ENCODE measurements around the gene FGGY. TPM values are rescaled to one million over a fixed set of nuclear protein-coding genes. Genes with fewer than 3 reads are reported as not detected.
"Not testable (repeated sequence)": the region's sequence is repeated elsewhere in the genome, so short reads cannot be mapped to it uniquely, and the experiment has no call there.

The FGGY gene
- total RNA-seq, 1 donor from 2014 or later = 38.8 TPM

DNA sequence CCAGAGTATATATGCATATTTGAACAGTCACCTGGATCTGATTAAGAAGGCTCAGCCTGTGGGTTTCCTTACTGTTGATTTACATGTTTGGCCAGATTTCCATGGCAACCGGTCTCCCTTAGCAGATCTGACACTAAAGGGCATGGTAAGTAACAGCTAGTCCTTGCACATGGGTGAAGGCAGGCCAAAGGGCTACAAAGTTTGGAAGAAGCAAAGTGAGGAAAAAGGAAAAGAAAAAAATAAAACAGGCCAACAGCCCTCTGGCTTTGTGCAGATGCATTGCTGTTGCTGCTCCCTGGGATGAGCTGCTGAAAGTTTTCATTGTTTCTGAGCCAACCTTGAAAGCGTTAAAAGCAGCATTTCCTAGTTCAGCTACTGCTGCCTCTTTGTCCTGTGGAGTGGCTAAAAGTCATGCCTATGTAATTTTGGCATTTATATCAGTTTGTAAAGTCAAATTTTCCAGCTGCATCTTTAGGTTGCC is 341.4 kb downstream of the FGGY start:
- DNase-seq (ENCODE audit: low spot score) = no peak

DNA sequence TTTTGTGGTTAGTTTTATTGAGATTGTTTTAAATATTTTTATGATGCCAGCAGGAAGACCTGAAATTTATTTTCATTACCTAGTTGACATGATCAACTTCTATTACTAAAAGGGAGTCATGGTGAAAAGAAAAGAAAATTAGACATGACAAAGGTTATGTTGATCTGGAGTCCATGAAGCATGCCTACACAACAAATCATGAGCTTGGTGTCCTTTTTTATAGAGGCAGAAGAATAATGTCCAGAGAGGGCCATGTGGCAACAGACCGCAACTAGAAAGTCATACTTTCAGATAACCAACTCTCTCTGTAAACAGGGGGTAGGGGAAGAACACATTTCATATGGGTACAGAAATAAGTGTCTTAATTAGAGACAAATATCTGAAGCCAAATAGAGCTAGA is 342.4 kb downstream of the FGGY start:
- no peak for DNase-seq (ENCODE audit: low spot score)

GRCh38 chr1:59640851-59641250 is 344.0 kb downstream of the FGGY start:
- no peak for DNase-seq (ENCODE audit: low spot score)

DNA sequence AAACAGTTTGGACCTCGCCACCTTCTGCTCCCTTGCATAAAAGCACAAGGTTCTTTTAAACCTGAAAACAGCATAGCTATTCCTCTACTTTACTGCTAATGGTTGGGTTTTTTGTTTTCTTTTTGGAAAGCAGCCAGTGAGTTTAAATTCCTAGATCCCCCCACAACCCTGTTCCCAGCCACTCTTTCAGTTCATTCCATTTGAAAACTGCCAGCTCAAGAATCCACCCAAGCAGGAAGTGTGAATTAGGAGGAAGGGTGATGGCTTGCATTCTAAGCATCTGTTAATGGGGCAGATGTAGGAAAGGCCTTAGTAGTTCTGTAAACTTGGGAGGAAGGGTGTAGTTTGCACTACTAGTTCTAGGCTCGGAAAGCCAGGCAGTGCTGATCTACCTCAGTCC is 344.9 kb downstream of the FGGY start:
- no peak for DNase-seq (ENCODE audit: low spot score)

- DNase-seq (ENCODE audit: low spot score) = no peak
Measured at GRCh38 chr1:59643526-59643925, 346.6 kb downstream of the FGGY start.

DNA sequence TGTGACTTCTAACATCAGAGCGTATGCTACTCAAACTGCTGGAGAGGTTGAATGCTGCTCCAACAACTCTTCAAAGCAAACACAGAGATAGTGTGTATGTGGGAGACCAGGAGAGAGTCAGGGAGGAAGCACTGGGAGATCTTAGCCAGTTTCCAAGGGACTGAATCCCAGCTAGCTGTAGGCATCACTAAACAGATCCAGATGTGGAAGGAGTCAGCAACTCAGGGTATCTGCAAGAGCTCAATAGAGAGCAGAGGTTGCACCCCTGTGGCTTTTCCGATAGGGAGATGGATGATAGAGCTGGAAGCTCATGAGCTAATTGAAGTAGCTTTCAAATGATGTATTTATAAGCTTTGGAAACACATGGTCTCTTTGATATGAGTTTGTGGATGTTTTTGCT is 349.0 kb downstream of the FGGY start:
- no peak for DNase-seq (ENCODE audit: low spot score)

DNA sequence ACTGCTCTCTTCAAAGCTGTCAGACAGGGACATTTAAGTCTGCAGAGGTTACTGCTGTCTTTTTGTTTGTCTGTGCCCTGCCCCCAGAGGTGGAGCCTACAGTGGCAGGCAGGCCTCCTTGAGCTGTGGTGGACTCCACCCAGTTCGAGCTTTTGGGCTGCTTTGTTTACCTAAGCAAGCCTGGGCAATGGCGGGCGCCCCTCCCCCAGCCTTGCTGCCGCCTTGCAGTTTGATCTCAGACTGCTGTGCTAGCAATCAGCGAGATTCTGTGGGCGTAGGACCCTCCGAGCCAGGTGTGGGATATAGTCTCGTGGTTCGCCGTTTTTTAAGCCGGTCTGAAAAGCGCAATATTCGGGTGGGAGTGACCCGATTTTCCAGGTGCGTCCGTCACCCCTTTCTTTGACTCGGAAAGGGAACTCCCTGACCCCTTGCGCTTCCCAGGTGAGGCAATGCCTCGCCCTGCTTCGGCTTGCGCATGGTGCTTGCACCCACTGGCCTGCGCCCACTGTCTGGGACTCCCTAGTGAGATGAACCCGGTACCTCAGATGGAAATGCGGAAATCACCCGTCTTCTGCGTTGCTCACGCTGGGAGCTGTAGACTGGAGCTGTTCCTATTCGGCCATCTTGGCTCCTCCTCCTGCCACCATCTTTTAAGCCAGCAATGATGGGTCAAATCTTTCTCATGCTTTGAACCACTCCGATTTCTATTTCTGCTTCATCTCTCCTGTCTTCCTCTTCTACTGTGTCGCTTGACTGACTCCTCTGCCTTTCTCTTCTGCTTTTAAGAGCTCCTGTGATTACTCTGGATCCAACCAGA is 356.5 kb downstream of the FGGY start:
- DNase-seq (ENCODE audit: low spot score) = not testable (repeated sequence)

GRCh38 chr1:59653968-59654367 is 357.1 kb downstream of the FGGY start:
- DNase-seq (ENCODE audit: low spot score) = no peak

GRCh38 chr1:59657873-59658465 is 361.1 kb downstream of the FGGY start:
- DNase-seq (ENCODE audit: low spot score) = no peak

DNA sequence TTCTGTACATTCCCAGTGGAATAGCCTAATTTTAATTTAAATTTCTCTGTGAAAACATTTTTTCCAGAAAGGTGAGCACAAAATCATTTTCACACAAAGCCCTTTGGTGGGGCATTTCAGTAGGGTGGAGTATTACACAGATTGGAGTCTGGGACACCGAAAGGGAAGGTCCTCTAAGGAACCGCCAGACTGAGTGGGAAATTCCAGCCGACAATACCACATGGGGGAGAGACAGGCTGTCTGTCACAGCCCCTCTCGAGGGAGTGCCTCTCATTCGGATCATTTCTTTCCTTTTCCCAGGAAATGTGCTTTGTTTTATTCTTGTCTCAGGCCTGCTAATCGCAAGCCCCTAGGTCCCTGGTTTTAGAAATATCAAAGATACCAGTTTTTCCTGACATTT is 367.3 kb downstream of the FGGY start:
- DNase-seq (ENCODE audit: low spot score) = no peak

DNA sequence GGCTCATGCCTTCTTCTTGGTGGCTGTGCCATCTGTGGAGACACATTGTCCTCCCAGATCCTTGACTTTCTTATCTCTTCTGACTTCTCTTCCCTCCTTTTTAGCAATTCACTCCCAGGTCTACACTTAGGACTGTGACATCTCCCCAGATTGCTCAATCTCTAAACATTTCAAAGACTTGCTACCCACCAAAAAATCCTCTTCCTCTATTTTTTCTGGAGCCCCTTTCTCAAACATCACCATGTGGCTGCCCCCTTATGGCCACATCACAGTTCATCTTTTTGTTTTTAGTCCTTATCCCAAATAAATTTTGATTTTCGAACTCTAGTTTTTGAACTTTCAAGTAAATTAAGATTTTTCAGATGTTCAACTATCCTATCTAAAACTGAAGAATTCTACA is 369.2 kb downstream of the FGGY start:
- no peak for DNase-seq (ENCODE audit: low spot score)

DNA sequence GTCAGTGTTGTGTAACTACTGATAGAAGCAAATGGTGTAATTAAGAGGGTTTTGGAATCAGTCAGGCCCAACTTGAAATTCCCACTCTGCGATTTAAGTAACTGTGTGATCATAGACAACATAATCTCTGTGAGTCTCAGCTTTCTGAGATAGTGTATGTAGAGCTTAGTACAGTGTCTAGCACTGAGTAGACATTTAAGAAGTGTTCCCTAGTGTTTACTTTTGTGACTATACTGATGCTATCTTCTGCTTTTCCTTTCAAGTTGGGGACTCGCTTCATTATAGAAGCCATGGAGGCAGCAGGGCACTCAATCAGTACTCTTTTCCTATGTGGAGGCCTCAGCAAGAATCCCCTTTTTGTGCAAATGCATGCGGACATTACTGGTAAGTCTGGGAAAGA is 370.1 kb downstream of the FGGY start:
- DNase-seq (ENCODE audit: low spot score) = no peak

DNA sequence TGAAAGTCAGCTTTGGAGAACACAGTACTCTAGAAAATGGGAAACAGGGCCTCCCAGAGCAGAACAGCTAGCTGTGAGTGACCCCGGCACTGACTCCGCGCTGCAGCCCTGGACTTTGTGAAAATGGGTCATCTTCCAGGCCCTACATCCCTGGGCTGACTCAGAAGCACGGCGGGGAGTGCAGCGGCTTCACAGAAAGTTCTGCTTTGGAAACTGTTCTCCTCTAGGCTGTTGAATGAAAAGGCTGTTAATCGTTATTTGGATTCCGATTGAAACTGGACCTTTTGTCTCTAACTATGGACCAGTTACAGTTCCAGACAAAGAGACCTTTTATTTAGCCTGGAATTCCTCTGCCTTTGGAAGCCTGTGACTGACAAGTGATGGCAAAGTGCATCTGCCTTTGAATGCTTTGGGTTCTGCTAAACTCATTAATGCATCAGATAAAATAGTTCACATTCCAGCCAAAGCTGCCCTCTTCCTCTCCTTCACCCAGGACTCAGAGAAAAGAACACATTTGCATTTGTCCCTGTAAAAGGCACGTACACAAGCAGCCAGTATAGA is 372.9 kb downstream of the FGGY start:
- DNase-seq (ENCODE audit: low spot score) = no peak

GRCh38 chr1:59670662-59671061 is 373.8 kb downstream of the FGGY start:
- DNase-seq (ENCODE audit: low spot score) = no peak

DNA sequence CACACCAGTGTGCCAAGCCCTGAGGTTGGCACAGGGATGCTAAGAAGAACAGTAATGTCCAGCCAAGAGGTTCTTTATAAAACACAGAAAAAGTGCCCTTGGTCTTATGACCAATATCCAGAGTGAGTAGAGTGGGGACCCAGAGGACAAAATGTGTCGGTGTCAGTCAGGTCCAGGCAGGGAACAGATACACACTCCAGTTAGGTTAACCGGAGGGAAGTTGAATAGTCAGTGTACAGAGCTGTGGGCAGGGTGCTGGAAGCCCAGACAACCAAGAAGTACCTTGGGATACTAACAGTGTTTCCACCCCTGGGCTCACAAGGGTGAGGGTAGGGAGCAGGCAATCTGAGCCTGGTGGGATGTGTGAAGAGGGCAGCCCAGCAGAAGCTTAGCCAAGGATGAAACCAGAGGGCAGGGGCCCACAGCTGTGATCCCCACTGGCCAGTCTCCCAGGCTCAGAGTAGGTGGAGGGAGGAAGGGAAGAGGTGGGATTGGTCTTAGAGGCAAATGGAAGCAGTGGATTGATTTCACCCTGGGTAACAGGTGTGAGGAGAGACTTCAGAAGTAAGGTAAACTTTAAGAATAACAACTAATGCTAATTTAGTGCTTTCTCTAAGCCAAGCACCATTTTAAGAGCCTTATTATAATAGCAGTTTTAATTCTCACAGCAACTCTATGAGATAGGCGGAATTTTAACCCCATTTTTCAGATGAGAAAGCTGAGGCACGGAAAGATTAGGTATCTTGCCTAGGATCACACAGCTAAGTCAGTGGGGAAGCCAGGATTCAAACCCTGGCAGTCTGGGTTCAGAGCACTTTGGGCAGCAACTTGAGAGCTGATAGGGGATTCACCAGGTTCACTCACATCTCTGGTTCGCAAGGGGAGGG is 374.4 kb downstream of the FGGY start:
- no peak for DNase-seq (ENCODE audit: low spot score)

GRCh38 chr1:59671953-59672305 is 375.0 kb downstream of the FGGY start:
- DNase-seq (ENCODE audit: low spot score) = no peak

- no peak for DNase-seq (ENCODE audit: low spot score)
Measured at GRCh38 chr1:59672851-59673572, 376.1 kb downstream of the FGGY start.

GRCh38 chr1:59673573-59674450 is 376.9 kb downstream of the FGGY start:
- peak; percentile 81 for DNase-seq (ENCODE audit: low spot score)

DNA sequence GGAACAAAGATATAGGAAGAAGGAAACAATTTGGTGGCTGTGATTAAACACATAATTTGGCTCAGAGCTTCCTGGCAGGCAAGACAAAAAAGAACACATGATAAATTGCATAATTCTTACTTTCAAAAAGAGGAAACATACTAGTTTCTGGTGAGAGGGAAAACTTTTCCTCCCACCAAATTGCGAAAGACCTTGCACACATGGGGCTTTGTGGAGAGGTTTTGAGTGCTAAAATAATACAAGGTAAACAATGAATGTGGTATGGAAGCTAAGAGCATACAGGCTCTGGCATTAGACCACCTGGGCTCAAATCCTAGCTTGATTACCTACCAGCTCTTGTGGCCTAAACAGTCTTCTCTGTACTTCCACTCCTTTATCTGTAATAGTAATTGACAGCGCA is 377.7 kb downstream of the FGGY start:
- DNase-seq (ENCODE audit: low spot score) = no peak

GRCh38 chr1:59675936-59676335 is 379.0 kb downstream of the FGGY start:
- DNase-seq (ENCODE audit: low spot score) = no peak

DNA sequence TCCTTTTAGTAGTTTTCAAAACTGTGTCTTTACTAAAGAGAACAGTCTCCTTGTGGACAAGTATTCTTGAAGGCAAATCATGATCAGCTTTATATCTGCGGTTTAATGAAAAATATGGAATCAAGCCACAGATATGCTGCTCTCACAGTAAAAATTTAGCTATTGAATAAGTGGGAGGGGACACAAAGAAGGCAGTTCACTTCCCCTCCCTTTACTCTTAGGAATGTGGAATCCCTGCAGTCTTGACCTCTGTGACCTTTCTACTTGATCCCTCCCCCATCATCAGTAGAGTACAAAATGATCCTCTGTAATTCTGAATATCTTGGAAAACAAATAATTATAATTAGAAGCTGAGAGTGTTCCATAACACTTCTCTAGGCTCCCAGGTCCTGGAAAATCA is 381.1 kb downstream of the FGGY start:
- DNase-seq (ENCODE audit: low spot score) = no peak

All from ureter (tissue), 1 donor.